ENCODE data around the gene PIGM. TPM values are rescaled to one million over a fixed set of nuclear protein-coding genes. Genes with fewer than 3 reads are reported as not detected.

The PIGM gene
- total and polyA plus RNA-seq, 3 experiments from 2014 or later = 3.2 to 6.9 (median 6.5) TPM

DNA sequence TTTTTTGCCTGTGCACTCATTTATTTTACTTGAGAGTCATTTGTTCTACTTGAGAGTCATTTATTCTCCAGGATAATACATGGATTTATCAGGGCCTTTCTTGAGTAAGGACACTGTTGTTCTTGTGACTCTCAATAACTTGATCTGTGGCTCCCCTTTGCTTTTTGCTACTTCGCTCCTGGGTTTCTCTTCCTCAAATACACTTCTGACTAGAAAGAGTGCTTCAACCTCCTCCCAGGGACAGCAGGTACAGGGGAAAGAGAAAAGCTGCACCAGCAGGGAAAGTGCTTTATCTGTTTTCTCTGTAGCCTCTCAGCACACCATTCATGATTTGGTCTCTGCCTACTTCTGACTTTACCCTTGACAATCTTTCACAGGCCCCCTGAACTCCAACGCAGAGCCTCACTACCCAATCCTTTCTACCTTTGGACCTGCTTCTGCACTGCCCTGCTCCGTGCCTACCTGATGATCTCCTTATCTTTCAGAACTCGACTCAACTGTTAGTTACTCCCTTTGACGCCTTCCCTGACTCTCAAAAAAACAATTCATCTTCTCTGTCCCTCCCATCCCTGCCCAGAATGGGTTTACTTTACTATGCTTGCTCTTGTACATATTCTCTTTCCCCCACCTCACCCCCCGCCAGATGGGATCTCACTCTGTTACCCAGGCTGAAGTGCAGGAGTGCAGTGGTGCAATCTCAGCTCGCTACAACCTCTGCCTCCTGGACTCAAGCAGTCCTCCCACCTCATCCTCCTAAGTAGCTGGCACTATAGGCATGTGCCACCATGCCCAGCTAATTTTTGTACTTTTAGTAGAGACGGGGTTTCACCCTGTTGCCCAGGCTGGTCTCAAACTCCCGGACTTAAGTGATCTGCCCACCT, 15.6 kb upstream of the PIGM start:
- H3K27ac Mint-ChIP-seq = peak overlapping the region in 2 of 8 donors; percentile 26 to 62
- POLR2A ChIA-PET = interaction anchor here (1.1 kb wide), 1 partner anchor 52 kb away, joined by 4 read pairs; the partner anchor contains the start of gene IGSF8
- H3K4me1 Mint-ChIP-seq = peaks cover 10 to 11% (median 10%) of the 10 kb centered on the region in 3 donors
- H3K36me3 ChIP-seq (ENCODE audit: insufficient read depth, low read length) = no peaks in the 10 kb centered on the region
- peaks cover 13 to 65% of the 10 kb centered on the region in 2 donors for H3K27me3 Mint-ChIP-seq
- CTCF ChIA-PET = interaction anchor here (1.0 to 4.5 kb wide), 17 partner anchors 10 to 256 kb away, joined by 3 to 63 read pairs (median 4); partner anchors contain the start of genes KCNJ10, KCNJ9 and PIGM
- no peaks in the 10 kb centered on the region for H3K9me3 ChIP-seq (ENCODE audit: low read length)
- no peaks in the 10 kb centered on the region for H3K36me3 Mint-ChIP-seq
- H3K27me3 ChIP-seq (ENCODE audit: insufficient read depth, low read length, poor library complexity, severe bottlenecking) = peaks cover 4% of the 10 kb centered on the region
- peaks cover 10% of the 10 kb centered on the region for H3K4me1 ChIP-seq (ENCODE audit: insufficient read depth, low read length)
- no peaks in the 10 kb centered on the region for H3K9me3 Mint-ChIP-seq
- H3K4me3 ChIP-seq (ENCODE audit: low read length) = peak overlapping the region; percentile 7
- DNase-seq = no peak
- H3K4me3 Mint-ChIP-seq = peak overlapping the region in 6 of 7 donors; percentile 59 to 80 (median 72)
- no peak overlapping the region for H3K27ac ChIP-seq (ENCODE audit: low read depth, low read length)

DNA sequence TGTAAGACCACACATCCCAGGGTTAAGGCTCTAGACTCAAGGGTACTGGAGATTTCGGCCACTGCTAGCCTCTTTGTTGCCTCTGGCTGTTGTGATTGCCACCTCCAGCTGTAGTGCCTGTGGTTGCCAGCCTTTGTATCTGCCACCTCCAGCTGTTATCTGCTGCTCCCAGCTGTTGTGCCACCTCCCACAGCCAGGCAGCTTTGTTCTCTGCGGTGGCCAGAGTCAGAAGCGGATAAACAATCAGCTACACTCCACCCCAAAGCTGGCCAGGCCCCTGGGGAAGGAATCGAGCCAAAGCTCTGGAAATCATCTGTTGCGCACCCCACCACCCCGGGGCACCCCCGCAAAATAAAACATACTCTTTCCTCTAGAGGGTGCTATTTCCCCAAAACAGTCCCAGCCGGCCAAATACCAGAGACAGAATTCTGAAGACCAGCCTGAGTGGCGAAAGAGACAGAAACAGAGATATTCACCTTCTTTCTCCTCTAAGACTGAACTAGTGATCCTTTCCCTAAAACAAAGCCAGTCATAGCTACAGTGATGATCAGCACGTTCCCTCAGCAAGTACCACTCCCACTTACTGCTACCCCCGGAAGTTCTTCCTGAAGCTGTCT, 14.8 kb upstream of the PIGM start:
- H3K27ac Mint-ChIP-seq = peak overlapping the region in 3 of 8 donors; percentile 20 to 78 (median 62)
- POLR2A ChIA-PET = interaction anchor here (1.1 kb wide), 1 partner anchor 52 kb away, joined by 4 read pairs; the partner anchor contains the start of gene IGSF8

DNA sequence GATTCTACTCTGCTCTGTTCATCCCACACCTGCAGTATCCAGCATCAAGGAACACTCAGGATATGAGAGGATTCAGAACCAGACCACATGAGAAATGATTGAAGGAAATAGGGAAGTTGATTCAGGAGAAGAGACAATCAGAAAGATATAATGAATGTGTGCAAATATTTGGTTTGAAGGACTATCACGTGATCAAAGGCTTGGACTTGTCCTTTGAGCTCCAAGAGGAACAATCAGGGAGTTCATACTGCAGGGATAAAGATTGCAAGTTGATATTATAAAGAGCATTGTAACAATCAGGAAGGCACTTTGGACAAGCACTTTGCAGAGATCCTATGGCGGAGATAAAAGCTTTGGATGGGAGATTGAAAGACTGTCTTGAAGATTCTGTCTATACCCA, 13.9 kb upstream of the PIGM start:
- POLR2A ChIA-PET = no interaction called here
- Histone ChIP-seq H3K4me3 (ENCODE audit: low read length) (no peak overlapping the region), H3K36me3 (ENCODE audit: insufficient read depth, low read length) (no peaks in the 10 kb centered on the region), H3K27ac (ENCODE audit: low read depth, low read length) (no peak overlapping the region), H3K27me3 (ENCODE audit: insufficient read depth, low read length, poor library complexity, severe bottlenecking) (no peaks in the 10 kb centered on the region), H3K9me3 (ENCODE audit: low read length) (no peaks in the 10 kb centered on the region), H3K4me1 (ENCODE audit: insufficient read depth, low read length) (peaks cover 10% of the 10 kb centered on the region)
- Mint-ChIP-seq H3K9me3 (no peaks in the 10 kb centered on the region), H3K27ac (no peak overlapping the region), H3K4me1 (peaks cover 10 to 11% (median 10%) of the 10 kb centered on the region in 3 donors), H3K4me3 (no peak overlapping the region), H3K36me3 (no peaks in the 10 kb centered on the region), H3K27me3 (peaks cover 12 to 55% of the 10 kb centered on the region in 2 donors)
- DNase-seq = no peak
- CTCF ChIA-PET = interaction anchor here (0.7 to 4.5 kb wide), 9 partner anchors 11 to 207 kb away, joined by 3 to 63 read pairs (median 9); partner anchors contain the start of genes KCNJ9 and PIGM

More for the DNA sequence above, 14.8 kb upstream of the PIGM start:
- peaks cover 10% of the 10 kb centered on the region for H3K4me1 ChIP-seq (ENCODE audit: insufficient read depth, low read length)
- Mint-ChIP-seq H3K27me3 (peaks cover 13 to 60% of the 10 kb centered on the region in 2 donors), H3K9me3 (no peaks in the 10 kb centered on the region), H3K4me1 (peaks cover 10 to 11% (median 10%) of the 10 kb centered on the region in 3 donors), H3K4me3 (peak overlapping the region in 6 of 7 donors; percentile 59 to 80 (median 72)), H3K36me3 (no peaks in the 10 kb centered on the region)
- CTCF ChIA-PET = interaction anchor here (1.0 to 4.5 kb wide), 19 partner anchors 9 to 257 kb away, joined by 3 to 63 read pairs (median 4); partner anchors contain the start of genes KCNJ10, KCNJ9 and PIGM
- peaks cover 3% of the 10 kb centered on the region for H3K27me3 ChIP-seq (ENCODE audit: insufficient read depth, low read length, poor library complexity, severe bottlenecking)
- no peaks in the 10 kb centered on the region for H3K36me3 ChIP-seq (ENCODE audit: insufficient read depth, low read length)
- H3K9me3 ChIP-seq (ENCODE audit: low read length) = no peaks in the 10 kb centered on the region
- H3K4me3 ChIP-seq (ENCODE audit: low read length) = peak overlapping the region; percentile 7
- DNase-seq = peak in 3 of 5 donors; percentile 39 to 62 (median 56)
- no peak overlapping the region for H3K27ac ChIP-seq (ENCODE audit: low read depth, low read length)

DNA sequence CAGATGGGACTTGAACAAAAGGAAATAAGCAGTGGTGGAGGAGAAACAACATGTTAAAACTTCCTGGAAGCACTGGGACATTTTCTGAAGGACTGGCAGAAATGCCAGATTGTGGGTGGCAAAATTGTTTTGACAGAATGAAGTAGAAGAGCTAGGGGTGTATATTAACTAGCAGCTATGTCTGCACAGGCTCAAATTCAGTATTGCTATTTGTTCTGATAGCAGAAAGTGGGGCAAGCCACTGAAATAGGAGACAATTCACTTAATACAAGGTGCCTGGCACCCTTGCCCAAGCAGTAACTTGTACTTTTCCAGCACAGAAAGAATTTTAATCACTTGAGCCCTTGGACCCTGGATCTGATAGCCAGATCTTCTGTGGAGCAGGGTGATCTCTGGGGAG, 11.8 kb upstream of the PIGM start:
- Histone ChIP-seq H3K4me1 (ENCODE audit: insufficient read depth, low read length) (peaks cover 10% of the 10 kb centered on the region), H3K9me3 (ENCODE audit: low read length) (no peaks in the 10 kb centered on the region), H3K27ac (ENCODE audit: low read depth, low read length) (no peak overlapping the region), H3K27me3 (ENCODE audit: insufficient read depth, low read length, poor library complexity, severe bottlenecking) (no peaks in the 10 kb centered on the region), H3K36me3 (ENCODE audit: insufficient read depth, low read length) (no peaks in the 10 kb centered on the region), H3K4me3 (ENCODE audit: low read length) (no peak overlapping the region)
- no peak for DNase-seq
- H3K4me3 Mint-ChIP-seq = no peak overlapping the region
- peaks cover 10 to 41% of the 10 kb centered on the region in 2 donors for H3K27me3 Mint-ChIP-seq
- no peaks in the 10 kb centered on the region for H3K9me3 Mint-ChIP-seq
- no peak overlapping the region for H3K27ac Mint-ChIP-seq
- POLR2A ChIA-PET = no interaction called here
- H3K4me1 Mint-ChIP-seq = peaks cover 10 to 11% (median 10%) of the 10 kb centered on the region in 3 donors
- CTCF ChIA-PET = interaction anchor here (1.5 kb wide), 1 partner anchor 42 kb away, joined by 4 read pairs; no protein-coding TSS in a partner anchor
- H3K36me3 Mint-ChIP-seq = peaks cover 0 to 2% (median 0%) of the 10 kb centered on the region in 3 donors

DNA sequence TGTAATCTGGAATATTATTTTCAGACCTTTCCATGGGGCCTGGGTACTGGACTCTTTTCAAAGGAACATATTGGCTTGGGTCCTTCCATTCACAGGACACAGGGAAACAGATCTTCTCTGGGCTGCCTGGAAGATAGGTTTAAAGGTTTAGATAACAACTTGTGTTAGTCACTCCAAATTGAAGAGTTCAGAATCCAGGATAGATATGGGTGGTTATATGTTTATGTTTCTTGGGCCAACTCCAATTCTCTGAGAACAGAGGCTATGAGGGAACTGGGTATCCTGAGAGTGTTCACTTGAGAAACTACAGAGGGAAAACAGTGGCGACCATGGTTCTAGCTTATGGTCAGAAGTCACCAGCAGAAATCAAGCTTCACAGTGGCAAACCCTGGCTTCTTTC, 8.7 kb upstream of the PIGM start:
- Histone ChIP-seq H3K4me3 (ENCODE audit: low read length) (no peak overlapping the region), H3K36me3 (ENCODE audit: insufficient read depth, low read length) (no peaks in the 10 kb centered on the region), H3K4me1 (ENCODE audit: insufficient read depth, low read length) (no peaks in the 10 kb centered on the region), H3K9me3 (ENCODE audit: low read length) (no peaks in the 10 kb centered on the region), H3K27ac (ENCODE audit: low read depth, low read length) (no peak overlapping the region), H3K27me3 (ENCODE audit: insufficient read depth, low read length, poor library complexity, severe bottlenecking) (no peaks in the 10 kb centered on the region)
- ChIA-PET POLR2A (no interaction called here), CTCF (interaction anchor here (1.3 kb wide), 1 partner anchor 14 kb away, joined by 3 read pairs; no protein-coding TSS in a partner anchor)
- no peak for DNase-seq
- no peak overlapping the region for H3K27ac Mint-ChIP-seq
- peaks cover 0 to 3% (median 3%) of the 10 kb centered on the region in 3 donors for H3K36me3 Mint-ChIP-seq
- no peak overlapping the region for H3K4me3 Mint-ChIP-seq
- peaks cover 0 to 24% of the 10 kb centered on the region in 2 donors for H3K27me3 Mint-ChIP-seq
- no peaks in the 10 kb centered on the region for H3K9me3 Mint-ChIP-seq
- H3K4me1 Mint-ChIP-seq = no peaks in the 10 kb centered on the region

DNA sequence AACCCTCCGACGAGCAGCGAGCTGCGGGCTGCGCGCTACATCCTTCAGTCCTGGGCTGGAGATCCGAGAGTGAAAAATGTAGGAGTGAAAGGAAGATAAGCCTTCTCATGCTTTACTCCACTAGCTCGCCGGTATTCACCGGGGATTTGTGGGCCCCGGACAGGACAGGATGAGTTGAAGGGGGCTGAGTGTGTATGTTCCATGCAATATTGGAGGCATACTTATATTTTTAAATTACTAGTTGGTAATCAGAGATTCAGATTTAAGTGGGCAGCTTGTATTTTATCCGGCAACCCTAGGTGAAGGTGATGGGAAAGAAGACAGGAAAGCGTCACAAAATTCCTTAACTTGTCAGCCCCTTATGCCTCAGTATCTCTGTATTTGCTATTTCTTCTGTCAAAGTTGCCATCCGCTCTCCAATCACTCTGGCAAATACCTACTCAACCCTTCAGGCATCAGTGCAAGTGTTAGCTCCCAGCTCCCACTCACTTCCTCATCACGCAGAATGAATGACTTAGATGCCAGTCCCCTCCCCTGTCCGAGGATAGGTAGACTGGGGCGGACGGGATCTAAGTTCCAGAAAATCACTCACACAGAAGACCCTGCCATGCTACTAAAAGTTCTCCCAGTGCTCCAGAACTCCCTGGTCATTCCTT, 503 bp upstream of the PIGM start:
- Mint-ChIP-seq H3K27me3 (no peaks in the 10 kb centered on the region), H3K27ac (peak overlapping the region; percentile 73 to 98 (median 95)), H3K4me3 (peak overlapping the region; percentile 93 to 99 (median 96)), H3K36me3 (peaks cover 0 to 11% (median 0%) of the 10 kb centered on the region in 3 donors), H3K9me3 (no peaks in the 10 kb centered on the region), H3K4me1 (peaks cover 37 to 54% (median 43%) of the 10 kb centered on the region in 3 donors)
- Histone ChIP-seq H3K4me1 (ENCODE audit: insufficient read depth, low read length) (peaks cover 25% of the 10 kb centered on the region), H3K27ac (ENCODE audit: low read depth, low read length) (peak overlapping the region; percentile 48), H3K36me3 (ENCODE audit: insufficient read depth, low read length) (no peaks in the 10 kb centered on the region), H3K4me3 (ENCODE audit: low read length) (peak overlapping the region; percentile 66), H3K27me3 (ENCODE audit: insufficient read depth, low read length, poor library complexity, severe bottlenecking) (no peaks in the 10 kb centered on the region), H3K9me3 (ENCODE audit: low read length) (no peaks in the 10 kb centered on the region)
- CTCF ChIA-PET = interaction anchor here (0.9 to 5.1 kb wide), 4 partner anchors 14 to 251 kb away, joined by 4 to 34 read pairs (median 14); partner anchors contain the start of gene DUSP23
- DNase-seq = no peak
- POLR2A ChIA-PET = interaction anchor here (0.5 to 2.0 kb wide), 4 partner anchors 38 to 1947 kb away, joined by 3 to 6 read pairs (median 3); partner anchors contain the start of genes IGSF8 and KCNJ10

DNA sequence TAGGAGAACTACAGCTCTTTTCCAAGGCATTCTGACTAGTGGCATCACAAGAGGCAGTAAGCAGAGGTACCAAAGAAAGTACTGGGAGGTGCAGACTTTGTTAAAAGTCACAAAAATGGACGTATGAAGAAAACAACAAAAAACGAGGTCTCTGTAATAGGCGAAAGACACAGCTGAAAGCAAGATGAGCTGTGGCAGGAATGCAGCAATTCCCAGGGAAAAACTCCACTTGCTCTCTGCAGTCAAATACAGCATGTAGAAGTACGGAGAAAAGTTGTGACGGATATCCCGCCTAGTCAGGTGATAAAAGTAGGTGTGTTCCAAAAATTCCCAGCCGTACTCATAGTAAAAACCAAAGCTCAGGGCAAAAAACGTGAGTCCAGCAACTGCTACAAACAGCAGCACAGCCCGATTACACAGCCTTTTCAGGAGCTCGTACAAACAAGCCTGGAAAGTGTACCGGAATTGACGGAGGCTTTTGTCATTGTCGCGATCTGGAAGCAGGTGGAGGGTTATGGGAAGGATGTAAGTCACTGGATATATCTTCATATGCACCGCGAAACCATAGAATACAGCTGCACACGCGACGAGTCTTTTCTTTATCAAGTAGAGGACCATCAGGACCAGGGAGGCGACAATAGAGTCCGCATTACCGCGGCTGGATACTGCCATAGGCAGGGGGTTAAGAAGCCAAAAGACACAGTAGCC, 979 bp downstream of the PIGM start:
- Mint-ChIP-seq H3K4me1 (peaks cover 37 to 58% (median 47%) of the 10 kb centered on the region in 3 donors), H3K36me3 (peaks cover 0 to 14% (median under 1%) of the 10 kb centered on the region in 3 donors), H3K4me3 (peak overlapping the region; percentile 93 to 99 (median 96)), H3K27me3 (no peaks in the 10 kb centered on the region), H3K27ac (peak overlapping the region; percentile 73 to 98 (median 95)), H3K9me3 (no peaks in the 10 kb centered on the region)
- no peaks in the 10 kb centered on the region for H3K36me3 ChIP-seq (ENCODE audit: insufficient read depth, low read length)
- peak overlapping the region; percentile 58 for H3K27ac ChIP-seq (ENCODE audit: low read depth, low read length)
- ChIA-PET CTCF (interaction anchor here (1.1 to 5.1 kb wide), 6 partner anchors 16 to 250 kb away, joined by 3 to 34 read pairs (median 6); partner anchors contain the start of gene DUSP23), POLR2A (no interaction called here)
- H3K27me3 ChIP-seq (ENCODE audit: insufficient read depth, low read length, poor library complexity, severe bottlenecking) = no peaks in the 10 kb centered on the region
- no peaks in the 10 kb centered on the region for H3K9me3 ChIP-seq (ENCODE audit: low read length)
- peaks cover 25% of the 10 kb centered on the region for H3K4me1 ChIP-seq (ENCODE audit: insufficient read depth, low read length)
- H3K4me3 ChIP-seq (ENCODE audit: low read length) = peak overlapping the region; percentile 66
- peak in 1 of 5 donors; percentile 25 for DNase-seq

All from CD8-positive, alpha-beta memory T cell (primary cell).